HG03575 (cell line): Measurements from ENCODE around the gene ANKRD11.

Source experiments
- ATAC-seq: cut with Tn5 transposase; IDR thresholded peaks from one replicate; pipeline ENCODE4 v1.9.1; 2021; ENCODE audit not compliant: unreplicated experiment, insufficient number of reproducible peaks, low FRiP score; ENCODE audit errors: extremely low read depth

ANKRD11 gene

DNA sequence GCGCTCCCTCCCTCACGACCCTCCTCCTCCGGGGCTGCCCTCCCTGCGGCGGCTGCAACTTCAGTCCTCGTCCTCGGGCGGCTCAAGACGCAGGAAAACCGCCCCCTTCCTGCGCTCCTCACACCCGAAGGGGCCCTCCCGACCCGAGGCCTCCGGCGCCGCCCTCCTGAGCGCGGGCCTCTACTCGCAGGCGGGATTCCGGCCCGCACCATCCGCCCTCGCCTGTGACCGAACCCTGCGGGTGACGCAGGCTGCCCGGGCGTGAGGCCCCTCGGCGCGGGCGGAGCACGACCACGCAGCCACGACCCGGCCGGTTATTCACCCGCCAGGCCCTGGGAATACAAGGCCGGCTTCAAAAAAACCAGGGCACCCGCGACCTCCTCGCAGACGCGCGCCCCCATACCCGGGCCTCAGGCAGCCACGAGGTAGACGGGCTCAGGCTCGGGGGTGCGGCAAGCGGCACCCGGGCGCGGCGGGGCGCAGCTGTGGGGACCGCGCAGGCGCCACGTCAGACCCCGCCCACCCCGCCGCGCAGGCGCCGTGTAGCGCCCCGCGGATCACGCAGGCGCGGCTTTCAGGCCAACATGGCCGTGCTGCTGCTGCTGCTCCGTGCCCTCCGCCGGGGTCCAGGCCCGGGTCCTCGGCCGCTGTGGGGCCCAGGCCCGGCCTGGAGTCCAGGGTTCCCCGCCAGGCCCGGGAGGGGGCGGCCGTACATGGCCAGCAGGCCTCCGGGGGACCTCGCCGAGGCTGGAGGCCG, 17.7 kb upstream of the ANKRD11 start, which contains the start of gene SPG7:
Gene SPG7 (plus strand): TSS at position 570 of the 757 bp plus-strand sequence. CDS start 15 bp downstream, at position 585.
- ATAC-seq: no peak

DNA sequence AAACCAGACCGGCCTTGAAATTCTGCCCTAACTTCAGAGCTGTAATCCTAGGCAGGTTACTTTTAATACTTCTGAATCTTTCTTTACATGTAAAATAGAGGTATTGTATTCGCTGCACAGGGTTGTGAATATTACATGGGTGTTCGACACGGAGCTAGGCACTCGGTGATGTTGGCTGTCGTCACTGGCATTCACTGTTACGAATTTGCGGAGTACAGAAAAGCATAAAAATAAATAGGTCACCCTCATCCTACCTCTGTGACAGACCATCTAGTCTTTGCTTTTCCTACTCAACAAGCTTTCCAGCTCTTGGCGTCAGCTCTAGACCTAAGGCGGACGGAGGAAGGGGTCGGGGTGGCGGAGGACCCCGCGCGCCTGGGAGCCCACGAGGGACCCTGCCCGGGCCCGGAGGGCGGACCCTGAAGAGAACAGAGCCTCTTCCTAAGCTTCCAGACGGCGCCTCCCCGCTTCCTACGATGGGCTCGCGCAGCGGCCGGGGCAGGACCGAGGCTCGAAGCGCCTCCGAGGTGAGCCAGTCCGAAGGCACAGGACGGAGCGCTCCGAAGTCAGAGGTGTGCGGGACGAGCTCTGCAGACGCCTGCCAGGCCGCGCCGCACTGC, 17.0 kb upstream of the ANKRD11 start:
- no peak for ATAC-seq

GRCh38 chr16:89506791-89507191, 16.4 kb upstream of the ANKRD11 start:
- ATAC-seq: no peak

- no peak for ATAC-seq
Observed at GRCh38 chr16:89506113-89506504, 15.7 kb upstream of the ANKRD11 start.

DNA sequence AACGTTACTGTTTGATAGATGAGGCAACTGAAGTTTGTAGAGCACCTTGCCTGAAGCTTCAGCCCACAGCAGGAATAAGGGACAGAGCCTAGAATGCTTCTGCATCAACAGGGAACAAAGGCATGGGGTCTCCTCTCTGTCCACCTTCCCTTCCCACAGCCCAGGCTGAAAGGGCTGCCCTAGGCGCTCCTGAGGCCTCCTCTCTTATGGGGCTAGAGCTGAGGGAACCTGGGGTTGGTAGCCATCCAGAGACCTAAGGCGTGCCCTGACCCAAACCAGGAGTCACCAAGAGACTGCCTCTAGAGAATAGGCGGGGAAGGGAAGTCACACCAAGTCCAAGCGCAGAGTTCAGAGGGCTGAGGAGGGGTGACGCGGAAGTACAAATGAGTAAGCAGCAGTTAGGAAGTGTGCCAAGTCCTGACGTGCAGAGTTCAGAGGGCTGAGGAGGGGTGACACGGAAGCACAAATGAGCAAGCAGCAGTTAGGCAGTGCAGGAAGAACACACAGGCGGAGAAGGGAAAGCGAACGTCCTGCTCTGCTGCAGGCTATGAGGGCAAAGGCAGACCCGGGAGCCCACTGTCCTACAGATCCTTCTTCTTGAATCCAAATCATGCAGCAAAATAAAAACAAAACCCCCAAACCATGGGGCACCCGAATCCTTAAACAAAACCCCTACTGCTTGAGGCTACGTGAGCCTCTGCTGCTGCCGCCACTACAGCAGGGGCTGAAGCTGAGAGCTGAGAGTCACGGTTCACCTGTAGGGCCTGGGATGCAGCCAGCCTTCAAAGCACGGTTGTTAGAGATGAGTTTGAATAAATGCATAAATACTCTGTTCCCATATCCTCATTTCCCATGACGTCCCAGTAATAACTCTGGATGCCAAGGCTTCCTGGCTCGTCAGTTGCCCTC, 15.1 kb upstream of the ANKRD11 start:
- ATAC-seq: no peak

DNA sequence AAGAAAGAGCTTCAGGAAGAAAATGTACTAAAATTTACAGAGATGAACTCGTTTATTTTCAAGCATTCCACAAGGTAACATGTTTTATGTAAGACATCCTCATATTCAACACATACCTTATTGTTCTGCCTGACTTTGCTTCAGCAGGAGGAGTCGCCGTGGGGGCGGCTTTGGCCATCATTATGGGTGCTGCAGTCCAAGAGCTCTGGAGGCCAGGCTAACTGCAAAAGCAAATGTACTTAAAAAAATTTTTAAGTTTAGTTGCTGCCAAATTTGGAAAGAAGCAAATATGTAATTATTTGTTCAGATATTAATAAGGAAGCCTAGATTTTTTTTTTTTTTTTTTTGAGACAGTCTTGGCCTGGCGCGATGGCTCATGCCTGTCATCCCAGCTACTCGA, 13.7 kb upstream of the ANKRD11 start:
- ATAC-seq: no peak

DNA sequence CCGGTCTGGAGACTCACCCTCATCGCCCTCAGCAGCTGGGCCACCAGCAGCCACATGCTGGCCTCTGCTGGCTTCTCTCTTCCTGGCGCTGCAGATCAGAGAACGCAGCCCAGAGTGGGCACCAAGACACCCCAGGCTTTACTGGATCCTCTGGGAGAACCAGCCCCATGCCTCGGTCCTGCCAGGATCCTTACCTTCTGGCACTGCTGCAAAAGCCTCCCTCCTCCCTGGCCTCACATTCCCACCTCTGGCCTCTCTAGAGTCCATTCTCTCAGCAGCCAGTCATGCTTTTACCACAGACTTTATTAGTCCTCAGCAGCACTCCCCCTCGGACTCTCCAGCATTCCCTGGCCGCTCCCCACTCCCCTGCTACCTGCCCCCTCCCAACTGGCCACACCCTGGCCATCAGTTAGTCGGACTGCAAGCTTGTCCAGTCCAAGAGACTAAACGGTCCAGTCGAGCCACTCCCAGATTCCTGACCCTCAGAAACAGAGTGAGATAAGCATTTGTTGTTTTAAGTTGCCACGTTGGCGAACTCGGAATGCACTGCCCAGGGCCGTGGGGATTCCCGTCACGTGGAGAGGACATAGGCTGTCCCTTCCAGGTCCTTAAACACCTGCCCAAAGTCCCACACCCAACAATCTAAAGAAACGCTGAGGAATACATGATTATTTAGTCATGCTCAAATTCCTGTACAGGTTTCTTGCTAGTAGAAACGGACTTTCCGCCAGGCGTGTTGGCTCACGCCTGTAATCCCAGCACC, 11.9 kb upstream of the ANKRD11 start:
- ATAC-seq: no peak

DNA sequence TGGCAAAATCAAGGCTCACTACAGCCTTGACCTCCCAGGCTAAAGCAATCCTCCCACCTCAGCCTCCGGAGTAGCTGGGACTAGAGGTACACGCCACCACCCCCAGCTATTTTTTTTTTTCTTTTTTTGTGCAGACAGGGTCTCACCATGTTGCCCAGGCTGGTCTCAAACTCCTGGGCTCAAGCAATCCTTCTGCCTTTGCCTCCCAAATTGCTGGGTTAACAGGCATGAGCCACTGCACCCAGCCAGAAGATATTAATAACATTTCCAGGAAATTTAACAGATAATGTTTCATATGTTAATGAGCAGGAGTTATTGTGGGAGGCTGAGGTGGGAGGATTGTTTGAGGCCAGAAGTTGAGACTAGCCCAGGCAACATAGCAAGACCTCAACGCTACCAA, 9.4 kb upstream of the ANKRD11 start:
- no peak for ATAC-seq

DNA sequence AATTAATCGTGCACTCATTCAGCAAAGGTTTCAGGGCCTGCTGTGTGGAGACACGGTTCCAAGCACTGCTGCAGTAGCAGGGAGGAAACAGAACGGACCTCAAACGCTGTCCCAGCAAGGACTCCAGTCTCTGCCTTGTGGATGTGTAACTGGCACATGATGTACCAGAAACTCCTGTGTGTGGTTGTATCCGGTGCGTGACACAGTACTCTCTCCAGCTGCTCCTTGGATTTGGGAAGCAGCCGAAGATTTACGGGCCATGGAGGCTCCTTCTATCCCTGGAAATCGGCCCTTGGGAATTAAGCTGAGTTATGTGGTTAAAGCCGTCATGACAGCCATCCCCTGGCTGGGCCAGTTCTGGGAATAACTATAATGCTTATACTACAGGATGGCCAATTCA, 8.5 kb upstream of the ANKRD11 start:
- no peak for ATAC-seq

DNA sequence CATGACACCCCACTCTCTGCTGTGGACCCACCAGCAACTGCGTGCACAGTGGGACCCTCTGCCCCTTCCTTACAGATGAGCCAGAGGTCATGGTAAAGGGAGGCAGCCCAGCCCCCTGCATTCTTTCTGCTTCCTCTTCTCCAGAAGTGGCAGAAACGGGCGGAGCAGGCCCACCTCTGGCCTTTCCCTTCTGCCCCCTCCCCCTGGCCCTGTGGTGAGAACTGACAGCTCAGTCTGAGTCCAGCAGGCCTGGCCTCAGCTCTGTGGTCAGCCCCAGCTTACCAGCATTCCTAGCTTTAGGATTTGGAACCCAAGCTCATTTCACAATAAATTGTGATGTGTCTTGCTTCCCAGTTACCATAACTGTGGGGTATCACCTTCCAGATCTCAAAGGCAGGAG, 4.8 kb upstream of the ANKRD11 start:
- no peak for ATAC-seq

- ATAC-seq: no peak
Observed at GRCh38 chr16:89493776-89494175, 3.4 kb upstream of the ANKRD11 start.

DNA sequence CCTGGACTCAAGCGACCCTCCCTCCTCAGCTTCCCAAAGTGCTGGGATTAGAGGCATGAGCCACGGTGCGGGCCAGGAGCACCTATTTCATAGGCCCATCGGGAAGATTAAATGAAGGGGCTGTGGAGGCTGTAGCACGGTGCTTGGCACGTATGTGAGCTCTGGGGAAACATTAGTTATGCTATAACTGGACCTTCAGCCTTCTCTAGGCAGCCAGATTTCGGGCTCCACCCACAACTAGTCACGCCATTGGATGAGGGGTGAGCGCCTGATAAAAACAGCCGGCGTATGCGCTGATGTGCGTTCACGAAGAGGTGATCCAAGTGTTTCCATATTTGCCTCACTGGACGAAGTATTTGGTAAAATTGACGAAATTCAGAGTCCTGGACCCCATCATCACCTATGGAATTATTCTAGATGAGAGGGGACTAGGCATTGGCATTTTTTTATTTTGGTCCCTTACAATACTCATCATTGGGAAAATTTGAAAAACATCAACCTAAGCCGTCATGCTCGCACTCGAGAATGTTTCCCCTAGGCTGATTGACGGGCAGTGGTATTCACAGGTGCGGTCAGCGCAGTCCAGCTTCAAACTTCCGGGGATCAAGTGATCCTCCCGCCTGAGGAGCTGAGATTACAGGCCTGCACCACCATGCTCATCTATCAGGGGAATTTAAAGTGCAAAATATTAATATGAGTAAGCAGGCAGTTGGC, 1.8 kb upstream of the ANKRD11 start:
- no peak for ATAC-seq

DNA sequence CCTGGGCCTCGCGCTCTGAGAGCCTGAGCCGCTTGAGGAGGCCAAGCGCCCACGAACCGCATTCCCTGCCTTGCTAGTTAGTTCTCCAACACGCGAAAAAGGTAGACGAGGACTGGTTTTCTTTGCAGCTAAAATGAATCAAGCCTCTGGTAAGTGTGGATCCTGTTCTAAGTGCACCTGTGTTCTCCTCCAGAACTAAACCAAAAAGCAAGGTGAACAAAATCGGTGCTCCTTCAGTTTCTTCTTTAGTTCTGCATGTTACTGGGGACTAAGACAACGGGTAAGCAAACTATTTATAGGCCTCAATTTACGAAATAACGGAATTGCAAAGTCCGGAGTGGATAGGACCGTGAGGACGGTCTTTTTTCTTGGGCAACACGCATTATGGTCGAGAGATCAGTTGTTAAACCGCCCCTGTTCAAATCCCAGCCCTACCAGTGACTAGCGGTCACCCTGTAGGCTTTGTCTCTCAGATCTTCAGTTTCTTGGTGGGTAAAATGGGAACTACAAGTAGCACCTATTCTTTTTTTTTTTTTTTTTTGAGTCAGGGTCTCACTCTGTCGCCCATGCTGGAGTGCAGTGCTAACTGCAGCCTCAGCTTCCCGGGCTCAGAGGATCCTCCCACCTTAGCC, 993 bp upstream of the ANKRD11 start:
- no peak for ATAC-seq

- ATAC-seq: no peak
Observed at GRCh38 chr16:89489898-89490438, 393 bp downstream of the ANKRD11 start.

DNA sequence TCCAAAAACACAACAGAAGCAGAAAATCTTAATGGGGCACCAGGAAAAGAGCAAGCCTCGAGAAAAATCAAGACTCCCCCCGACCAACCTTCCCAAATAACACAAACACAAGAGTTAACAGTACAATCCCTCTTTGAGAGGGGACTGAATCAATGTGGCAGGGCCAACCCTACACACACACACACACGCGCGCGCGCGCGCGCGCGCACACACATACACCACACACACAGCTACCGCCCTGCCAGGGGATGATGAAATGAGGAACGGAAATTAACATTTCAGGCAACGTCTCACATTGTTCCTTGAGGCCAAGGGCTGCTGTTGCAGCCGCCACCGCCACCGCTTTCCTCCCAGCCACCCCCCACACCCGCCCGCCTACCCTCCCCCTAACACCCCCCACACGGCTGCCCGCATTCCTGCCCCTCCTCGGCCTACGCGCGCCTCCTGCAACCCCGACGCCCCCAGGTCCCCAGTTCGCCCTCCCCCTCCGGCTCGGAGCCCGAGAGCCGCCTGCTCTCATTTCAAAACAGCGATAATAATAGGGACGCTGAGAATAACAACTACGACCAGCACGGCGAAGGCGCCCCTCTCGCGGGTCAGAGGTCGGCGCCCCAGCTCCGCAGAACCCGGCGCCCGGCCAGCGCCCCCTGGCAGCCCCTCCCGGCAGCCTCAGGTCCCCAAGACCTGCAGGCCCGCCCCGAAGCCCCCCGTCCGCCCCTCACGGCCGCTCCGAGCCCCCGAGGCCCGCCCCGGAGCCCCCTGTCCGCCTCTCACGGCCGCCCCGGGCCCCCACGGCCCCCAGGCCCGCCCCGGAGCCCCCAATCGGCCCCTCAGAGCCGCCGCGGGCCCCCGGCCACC, 1.1 kb downstream of the ANKRD11 start:
- ATAC-seq: no peak

DNA sequence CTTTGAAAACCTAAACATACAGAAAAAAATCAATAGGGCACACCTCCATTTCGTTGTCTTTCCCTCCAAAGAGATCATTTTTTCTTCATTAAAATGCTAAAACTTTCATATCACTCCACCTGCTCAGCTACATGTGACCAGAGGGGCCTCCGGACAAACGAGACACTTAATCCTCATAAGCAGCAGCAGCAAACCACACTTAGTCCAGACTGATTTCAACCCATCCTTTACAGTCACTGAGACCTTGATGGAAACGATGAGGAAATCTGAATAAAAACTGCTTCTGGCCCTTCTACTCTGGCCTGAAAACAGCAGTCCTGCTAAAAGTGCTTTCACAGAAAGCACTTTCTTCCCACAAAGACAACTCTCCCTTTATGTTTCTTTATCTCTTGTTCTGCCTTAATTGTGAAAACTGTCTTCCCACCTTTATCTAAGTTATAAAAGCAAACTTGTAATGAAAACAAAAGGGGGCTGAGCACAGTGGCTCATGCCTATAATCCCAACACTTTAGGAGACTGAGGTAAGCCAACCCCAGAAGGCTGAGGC, 4.6 kb downstream of the ANKRD11 start:
- no peak for ATAC-seq
